Fibroblast of peridontal ligament (primary cell): ENCODE measurements around the gene ZNF433.
A peak's percentile ranks its signal among the peaks of the same experiment; 100 is the strongest.
"Not testable (repeated sequence)": the region's sequence is repeated elsewhere in the genome, so short reads cannot be mapped to it uniquely, and the experiment has no call there.

Source experiments
- DNase-seq: peaks from one replicate; pipeline ENCODE4 v3.0.0-alpha.2; 2010; ENCODE audit errors: extremely low read depth

ZNF433 gene

GRCh38 chr19:12035220-12036172 lies at the start of gene ZNF433:
Gene ZNF433 (minus strand): TSS chr19:12035679. CDS start chr19:12035539, 140 bp downstream.
- peak; percentile 77 for DNase-seq

GRCh38 chr19:12083336-12083735 lies 47.9 kb upstream of the ZNF433 start:
- not testable (repeated sequence) for DNase-seq

GRCh38 chr19:12077375-12077774 lies 41.9 kb upstream of the ZNF433 start:
- DNase-seq, result no peak

- not testable (repeated sequence) for DNase-seq
Measured at GRCh38 chr19:12076331-12076730, 40.9 kb upstream of the ZNF433 start.

- DNase-seq, result no peak
Measured at GRCh38 chr19:12075538-12076139, 40.2 kb upstream of the ZNF433 start.

DNA sequence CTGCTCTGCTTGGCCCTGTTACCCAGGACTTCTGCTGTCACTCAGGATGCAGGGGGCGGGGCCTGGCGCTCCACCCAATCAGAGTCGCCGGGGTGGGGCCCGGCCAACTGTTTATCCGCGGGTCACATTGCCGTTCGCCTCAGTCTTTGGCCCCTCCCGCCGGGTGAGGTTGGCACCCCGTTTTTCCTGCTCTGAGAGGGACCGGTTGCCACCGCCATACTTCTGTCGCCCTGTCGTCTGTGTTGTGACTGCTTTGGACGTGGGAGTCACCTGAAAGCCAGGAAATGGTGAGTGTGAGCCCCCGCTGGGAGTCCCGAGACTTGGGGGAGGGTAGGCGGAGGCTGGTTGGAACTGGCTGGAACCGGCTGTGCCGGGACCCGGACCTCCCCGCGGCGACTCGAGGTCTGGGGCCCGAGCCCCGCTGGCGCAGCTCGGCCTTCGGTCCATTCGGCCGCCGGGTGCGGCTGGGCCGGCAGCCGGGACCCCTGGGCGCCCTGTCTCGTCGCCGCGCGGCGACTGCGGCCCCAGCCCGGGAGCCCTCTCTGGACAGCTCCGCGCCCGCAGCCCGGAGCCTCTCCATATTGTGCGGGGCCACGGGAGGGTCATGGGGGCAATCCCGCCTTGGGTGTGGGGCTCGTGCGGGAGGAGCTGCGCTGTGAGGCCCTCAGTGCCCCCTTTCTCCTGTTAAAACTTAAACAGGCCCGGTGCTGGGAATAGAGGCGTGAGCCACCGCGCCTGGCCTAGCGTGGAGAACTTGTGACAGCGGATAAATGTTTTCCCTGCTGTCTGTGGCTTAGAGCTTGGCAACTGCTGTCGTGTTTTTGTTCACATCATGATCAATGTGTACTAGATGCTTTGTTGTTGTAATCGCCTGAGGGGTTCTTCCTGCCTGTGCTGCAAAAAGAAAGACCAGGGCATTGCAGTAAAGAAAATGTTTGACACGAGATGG lies 29.4 kb upstream of the ZNF433 start, which contains the start of gene ZNF844:
Gene ZNF844, plus strand, starts transcription at position 142 of the 949 bp plus-strand sequence. Its CDS starts 143 bp downstream, at position 285.
- DNase-seq, result peak; percentile 84

DNA sequence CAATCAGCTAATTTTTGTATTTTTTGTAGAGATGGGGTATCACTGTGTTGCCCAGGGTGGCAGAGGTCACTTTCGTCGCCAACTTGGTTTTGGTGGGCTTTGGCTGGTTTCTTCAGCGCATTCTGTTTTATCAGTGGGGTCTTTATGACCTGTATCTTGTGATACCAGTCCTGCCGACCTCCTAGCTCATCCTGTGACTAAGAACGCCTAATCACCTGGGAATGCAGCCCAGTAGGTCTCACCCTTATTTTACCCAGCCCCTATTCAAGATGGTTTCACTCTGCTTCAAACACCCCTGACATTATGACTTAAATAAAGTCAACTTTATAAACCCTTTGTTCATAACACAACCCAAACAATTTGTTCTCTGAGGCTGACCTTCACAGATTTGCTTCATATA lies 20.3 kb upstream of the ZNF433 start:
- no peak for DNase-seq

DNA sequence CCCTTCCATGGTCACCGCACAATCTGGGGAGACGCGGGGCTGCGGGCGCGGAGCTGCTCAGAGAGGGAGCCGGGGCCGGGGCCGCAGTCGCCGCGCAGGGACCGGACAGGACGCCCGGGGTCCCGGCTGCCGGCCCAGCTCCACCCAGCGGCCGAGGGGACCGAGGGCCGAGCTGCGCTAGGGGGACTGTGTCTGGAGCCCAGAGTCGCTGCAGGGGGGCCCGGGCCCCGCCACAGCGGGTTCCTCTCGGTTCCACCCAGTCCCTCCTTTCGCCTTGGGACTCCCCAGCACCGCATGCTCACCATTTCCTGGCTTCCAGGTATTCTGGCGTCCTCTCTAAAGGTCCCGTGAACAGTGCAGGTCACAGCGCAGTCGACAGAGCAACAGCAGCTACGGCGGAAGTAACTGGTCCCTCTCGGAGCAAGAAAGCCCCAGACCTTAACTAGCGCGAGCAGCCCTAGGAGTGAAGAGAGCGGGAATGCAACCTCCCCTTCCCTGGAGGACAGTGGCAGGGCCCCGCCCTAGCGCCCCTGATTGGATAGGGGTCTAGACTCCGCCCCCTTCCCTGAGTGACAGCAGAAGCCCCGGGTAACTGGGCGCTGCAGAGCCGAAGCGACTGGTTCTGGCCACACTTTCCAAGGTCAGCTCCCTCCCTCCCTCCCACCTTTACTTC lies 17.2 kb upstream of the ZNF433 start, which contains the start of gene ZNF878:
Gene ZNF878, minus strand, starts transcription at position 465 of the 673 bp plus-strand sequence. Its CDS starts 160 bp downstream, at position 305.
- DNase-seq, result peak; percentile 71

DNA sequence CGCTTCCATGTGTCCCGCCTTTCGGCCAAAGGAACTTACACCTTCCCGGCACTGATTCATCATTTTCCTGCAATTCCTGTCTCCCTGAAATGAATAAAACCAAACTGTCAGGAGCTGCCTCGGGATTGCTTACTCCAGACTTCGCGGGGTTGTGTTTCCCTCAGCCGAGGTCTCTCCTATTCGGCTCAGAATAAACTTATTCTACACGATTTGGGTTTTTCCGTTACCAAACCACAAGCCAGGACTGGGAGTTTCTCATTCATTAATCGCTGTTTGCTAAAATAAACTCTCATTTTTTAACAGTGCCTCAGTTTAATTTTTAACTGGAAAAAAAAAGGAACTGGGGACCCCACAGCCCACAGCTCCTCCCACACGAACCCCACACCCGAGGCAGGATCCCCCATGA lies 16.6 kb upstream of the ZNF433 start:
- no peak for DNase-seq

- no peak for DNase-seq
Measured at GRCh38 chr19:12047868-12048267, 12.4 kb upstream of the ZNF433 start.

DNA sequence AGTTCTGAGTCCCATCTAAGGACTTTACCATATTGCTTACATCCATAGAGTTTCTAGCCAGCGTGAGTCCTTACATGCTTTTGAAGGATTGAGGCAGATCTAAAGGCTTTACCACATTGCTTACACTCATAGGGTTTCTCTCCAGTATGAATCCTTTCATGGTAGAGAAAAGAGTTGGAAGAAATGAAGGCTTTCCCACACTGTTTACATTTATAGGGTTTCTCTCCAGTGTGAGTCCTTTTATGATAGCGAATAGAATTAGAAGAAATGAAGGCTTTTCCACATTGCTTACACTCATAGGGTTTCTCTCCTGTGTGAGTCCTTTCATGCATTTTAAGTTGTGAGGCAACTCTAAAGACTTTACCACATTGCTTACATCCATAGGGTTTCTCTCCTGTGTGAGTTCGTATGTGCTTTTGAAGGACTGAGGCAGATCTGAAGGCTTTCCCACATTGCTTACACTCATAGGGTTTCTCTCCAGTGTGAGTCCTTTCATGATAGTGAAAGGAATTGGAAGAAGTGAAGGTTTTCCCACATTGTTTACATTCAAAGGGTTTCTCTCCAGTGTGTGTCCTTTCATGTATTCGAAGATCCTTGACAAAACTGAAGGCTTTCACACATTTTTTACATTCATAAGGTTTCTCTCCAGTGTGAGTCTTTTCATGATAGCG lies 8.4 kb upstream of the ZNF433 start:
- no peak for DNase-seq

GRCh38 chr19:12042893-12043292 lies 7.4 kb upstream of the ZNF433 start:
- no peak for DNase-seq

- peak; percentile 22 for DNase-seq
Measured at GRCh38 chr19:12034620-12035019, 859 bp downstream of the ZNF433 start.

- DNase-seq, result no peak
Measured at GRCh38 chr19:12034198-12034597, 1.3 kb downstream of the ZNF433 start.

- no peak for DNase-seq
Measured at GRCh38 chr19:12015753-12016116, 19.7 kb downstream of the ZNF433 start.

DNA sequence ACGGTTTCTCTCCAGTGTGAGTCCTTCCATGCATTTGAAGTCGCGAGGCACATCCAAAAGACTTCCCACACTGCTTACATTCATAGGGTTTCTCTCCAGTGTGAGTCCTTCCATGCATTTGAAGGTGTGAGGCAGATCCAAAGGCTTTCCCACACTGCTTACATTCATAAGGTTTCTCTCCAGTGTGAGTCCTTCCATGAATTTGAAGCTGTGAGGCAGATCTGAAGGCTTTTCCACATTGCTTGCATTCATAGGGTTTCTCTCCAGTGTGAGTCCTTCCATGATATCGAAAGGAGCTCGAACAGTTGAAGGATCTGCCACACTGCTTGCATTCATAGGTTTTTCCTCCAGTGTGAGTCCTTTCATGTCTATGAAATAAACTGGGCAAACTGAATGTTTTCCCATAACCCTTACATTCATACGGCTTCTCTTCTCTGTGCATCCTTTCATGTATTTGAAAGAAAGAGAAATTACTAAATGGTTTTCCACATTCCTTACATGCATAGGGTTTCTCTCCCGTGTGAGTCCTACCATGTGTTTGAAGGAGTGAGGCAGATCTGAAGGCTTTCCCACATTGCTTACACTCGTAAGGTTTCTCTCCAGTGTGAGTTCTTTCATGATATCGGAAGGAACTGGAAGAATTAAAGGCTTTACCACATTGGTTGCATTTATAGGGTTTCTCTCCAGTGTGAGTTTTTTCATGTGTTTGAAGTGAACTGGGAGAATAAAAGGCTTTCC lies 20.3 kb downstream of the ZNF433 start:
- DNase-seq, result no peak

- peak; percentile 55 for DNase-seq
Measured at GRCh38 chr19:12000152-12000981, 35.1 kb downstream of the ZNF433 start.

- peak; percentile 25 for DNase-seq
Measured at GRCh38 chr19:11995174-11995573, 40.3 kb downstream of the ZNF433 start.

DNA sequence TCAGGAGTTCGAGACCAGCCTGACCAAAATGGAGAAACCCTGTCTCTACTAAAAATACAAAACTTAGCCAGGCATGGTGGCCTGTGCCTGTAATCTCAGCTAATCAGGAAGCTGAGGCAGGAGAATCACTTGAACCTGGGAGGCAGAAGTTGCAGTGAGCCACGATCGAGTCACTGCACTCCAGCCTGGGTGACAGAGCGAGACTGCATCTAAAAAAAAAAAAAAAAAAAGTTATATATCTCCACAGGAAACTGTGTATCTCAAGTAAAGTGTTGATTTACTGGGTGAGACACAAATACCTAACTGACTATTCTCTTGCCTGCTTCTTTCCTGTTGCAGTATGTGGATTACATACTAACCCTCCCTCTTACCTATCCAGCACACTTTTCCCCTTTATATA lies 43.6 kb downstream of the ZNF433 start:
- DNase-seq, result not testable (repeated sequence)
